ENCODE measurements around the gene UCHL3.

UCHL3 gene

DNA sequence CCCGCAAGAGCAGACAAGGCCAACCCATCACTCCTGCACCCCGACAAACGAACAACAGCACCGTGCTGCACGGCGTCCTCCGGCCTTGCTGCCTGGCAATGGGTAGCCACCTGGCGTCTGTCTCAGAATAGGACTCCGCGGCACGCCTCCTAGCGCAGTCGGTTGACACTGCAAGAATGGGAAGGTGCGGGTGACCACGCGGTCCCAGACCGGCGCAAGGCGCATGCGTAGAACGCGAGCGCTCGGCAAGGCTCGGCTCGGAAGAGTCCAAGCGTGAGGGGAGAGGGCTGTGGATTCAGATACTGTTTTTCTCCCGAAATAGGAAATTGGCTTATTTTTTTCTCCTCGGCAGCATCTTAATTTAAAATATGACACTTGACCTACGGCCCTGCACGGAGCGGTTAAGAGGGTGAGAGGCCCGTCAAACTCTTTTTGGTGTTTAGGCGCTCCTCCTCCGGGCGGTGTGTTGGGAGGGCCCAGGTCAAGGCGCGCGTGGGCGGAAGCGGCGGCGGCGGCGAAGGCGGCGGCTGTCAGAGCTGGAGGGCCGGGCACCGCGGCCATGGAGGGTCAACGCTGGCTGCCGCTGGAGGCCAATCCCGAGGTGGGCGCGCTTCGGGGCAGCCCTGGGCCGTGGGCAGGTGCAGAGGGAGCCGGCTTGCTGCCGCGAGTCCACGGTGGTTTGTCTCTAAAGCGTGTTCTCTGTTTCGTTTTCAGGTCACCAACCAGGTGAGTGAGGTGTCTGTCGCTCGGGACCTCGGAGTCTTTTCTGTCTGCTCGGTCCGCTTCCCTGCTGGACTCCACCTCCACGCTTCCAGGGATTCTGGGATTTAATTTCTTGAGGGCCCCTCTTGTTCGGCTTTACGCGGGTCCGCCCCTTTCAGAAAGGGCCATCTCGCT, at the start of gene UCHL3:
Gene UCHL3 (plus strand): TSS at position 530 of the 897 bp plus-strand sequence. CDS start 30 bp downstream, at position 560.
- in situ Hi-C loops (cut with HindIII; ENCODE audit: low pct_ligation_motif_present, low pct_unique_long_range_greater_than_20kb, low sequenced_read_pairs), result no loop called here

GRCh38 chr13:75505327-75505726, 44.3 kb upstream of the UCHL3 start:
- in situ Hi-C loops (cut with HindIII; ENCODE audit: low pct_ligation_motif_present, low pct_unique_long_range_greater_than_20kb, low sequenced_read_pairs), result no loop called here
- no peak for DNase-seq

More for the DNA sequence above, at the start of gene UCHL3:
- DNase-seq, result peak; percentile 95

- in situ Hi-C loops (cut with HindIII; ENCODE audit: low pct_ligation_motif_present, low pct_unique_long_range_greater_than_20kb, low sequenced_read_pairs), result no loop called here
- DNase-seq, result no peak
Observed at GRCh38 chr13:75506018-75506417, 43.6 kb upstream of the UCHL3 start.

DNA sequence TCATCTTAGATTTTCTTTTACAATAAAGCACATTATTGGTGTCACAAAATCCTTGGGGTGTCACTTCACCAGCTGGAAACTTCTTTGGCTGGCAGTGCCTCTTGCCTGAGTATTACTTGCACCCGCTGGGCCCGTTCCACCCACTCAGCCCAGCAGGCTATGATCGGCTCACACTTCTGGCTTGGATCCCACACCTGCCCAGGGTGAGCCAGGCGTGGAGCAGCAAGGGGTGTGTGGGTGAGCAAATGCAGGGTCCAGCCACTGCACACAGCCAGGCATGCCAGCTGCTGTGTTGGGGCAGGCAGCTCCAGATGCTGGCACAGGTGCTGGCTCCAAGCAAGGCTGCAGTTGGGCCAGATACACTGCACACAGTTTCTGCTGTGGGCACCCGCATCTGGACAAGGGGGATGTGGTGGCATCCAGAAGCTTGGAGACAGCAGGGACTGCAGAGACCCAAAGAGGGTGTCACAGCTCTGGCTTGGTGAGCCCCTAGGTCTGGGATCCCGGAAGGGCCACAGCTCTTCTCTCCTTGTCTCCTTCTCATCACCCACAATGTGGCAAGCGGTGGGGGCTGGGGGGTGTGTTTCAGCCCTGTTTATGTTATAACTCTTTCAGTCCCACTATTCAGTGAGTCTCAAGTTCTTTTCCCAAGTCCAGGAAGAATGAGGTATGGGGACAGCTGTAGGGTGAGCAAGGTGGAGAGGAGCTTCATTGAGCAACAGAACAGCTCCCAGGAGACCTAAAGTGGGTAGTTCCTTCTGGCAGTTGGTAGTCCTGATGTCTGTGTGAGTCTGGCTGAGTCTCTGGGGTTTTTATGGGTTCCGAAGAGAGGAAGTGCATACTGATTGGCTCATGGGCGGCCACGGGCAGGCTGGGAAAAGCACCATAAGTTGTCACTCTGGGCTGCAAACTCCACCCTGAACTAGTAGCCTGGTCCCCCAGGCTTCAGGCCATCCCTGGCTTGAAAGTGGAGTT, 42.3 kb upstream of the UCHL3 start:
- no peak for DNase-seq
- in situ Hi-C loops (cut with HindIII; ENCODE audit: low pct_ligation_motif_present, low pct_unique_long_range_greater_than_20kb, low sequenced_read_pairs), result no loop called here

DNA sequence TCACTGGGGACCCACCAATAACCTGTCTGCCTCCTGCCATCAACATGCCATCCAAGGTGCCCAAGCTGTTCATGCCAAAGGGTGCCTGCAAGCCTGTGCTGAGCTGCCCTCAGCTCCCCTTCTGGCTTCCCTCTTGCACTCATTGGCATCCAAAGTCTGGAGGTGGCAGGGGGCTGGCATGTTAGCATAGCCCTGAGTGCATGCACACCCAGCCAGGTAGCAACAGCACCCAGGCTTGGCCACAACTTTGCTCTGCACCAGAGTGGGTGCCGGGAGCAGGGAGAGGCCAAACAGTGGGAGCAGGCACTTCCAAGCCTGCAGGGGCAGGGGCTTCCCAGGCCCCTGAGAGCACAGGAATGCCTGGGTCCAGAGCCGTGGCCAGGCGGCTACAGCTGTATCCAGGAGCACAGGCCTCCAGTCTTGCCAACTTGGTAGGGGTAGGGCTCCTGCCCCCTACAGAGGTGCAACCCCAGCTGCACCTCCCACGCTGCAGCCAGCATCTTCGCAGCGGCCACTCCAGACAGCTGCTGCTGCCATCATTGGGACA, 41.5 kb upstream of the UCHL3 start:
- in situ Hi-C loops (cut with HindIII; ENCODE audit: low pct_ligation_motif_present, low pct_unique_long_range_greater_than_20kb, low sequenced_read_pairs), result no loop called here
- no peak for DNase-seq

- no peak for DNase-seq
- in situ Hi-C loops (cut with HindIII; ENCODE audit: low pct_ligation_motif_present, low pct_unique_long_range_greater_than_20kb, low sequenced_read_pairs), result no loop called here
Observed at GRCh38 chr13:75511051-75511625, 38.5 kb upstream of the UCHL3 start.

DNA sequence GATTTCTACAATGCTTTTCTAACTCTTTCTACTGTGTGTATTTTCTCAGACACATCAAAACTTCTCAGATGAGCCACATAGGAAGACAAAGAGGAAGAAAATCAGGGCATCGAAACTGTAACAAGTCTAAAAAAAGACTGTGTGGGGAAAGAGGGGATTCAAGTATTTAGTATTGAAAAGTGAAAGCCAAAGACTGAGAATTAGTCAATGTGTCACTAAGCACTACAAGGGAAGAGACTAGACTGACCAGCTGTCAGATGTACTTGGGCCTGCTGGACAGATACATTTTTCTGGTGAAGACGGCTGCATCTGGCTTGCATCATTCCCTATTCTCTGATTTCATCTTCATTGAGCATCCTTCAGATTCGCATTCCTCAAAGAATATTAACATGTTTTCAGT, 37.3 kb upstream of the UCHL3 start:
- in situ Hi-C loops (cut with HindIII; ENCODE audit: low pct_ligation_motif_present, low pct_unique_long_range_greater_than_20kb, low sequenced_read_pairs), result no loop called here
- DNase-seq, result no peak

- in situ Hi-C loops (cut with HindIII; ENCODE audit: low pct_ligation_motif_present, low pct_unique_long_range_greater_than_20kb, low sequenced_read_pairs), result no loop called here
- DNase-seq, result no peak
Observed at GRCh38 chr13:75513271-75513670, 36.3 kb upstream of the UCHL3 start.

GRCh38 chr13:75514080-75514995, 35.3 kb upstream of the UCHL3 start:
- DNase-seq, result no peak
- in situ Hi-C loops (cut with HindIII; ENCODE audit: low pct_ligation_motif_present, low pct_unique_long_range_greater_than_20kb, low sequenced_read_pairs), result no loop called here

GRCh38 chr13:75518439-75519088, 31.0 kb upstream of the UCHL3 start:
- no peak for DNase-seq
- in situ Hi-C loops (cut with HindIII; ENCODE audit: low pct_ligation_motif_present, low pct_unique_long_range_greater_than_20kb, low sequenced_read_pairs), result no loop called here

GRCh38 chr13:75521956-75522355, 27.6 kb upstream of the UCHL3 start:
- in situ Hi-C loops (cut with HindIII; ENCODE audit: low pct_ligation_motif_present, low pct_unique_long_range_greater_than_20kb, low sequenced_read_pairs), result no loop called here
- DNase-seq, result no peak

GRCh38 chr13:75530549-75530961, 19.0 kb upstream of the UCHL3 start:
- in situ Hi-C loops (cut with HindIII; ENCODE audit: low pct_ligation_motif_present, low pct_unique_long_range_greater_than_20kb, low sequenced_read_pairs), result no loop called here

DNA sequence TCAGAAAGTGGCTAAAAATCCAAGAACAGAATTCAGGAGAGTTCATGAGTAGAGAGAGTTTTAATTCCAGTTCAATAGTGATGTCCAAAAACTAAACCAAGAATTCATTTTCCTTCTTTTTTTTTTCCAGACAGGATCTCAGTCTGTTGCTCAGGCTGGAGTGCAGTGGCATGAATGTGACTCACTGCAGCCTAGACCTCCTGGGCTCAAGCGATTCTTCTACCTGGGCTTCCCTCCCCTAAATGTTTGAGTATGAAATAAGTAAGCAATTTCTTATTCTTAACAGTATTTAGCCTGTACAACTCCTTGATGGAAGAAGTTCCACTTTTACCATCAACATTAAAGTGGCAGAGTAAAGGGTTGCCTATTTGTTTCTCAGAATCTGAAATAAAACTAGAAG, 15.7 kb upstream of the UCHL3 start:
- in situ Hi-C loops (cut with HindIII; ENCODE audit: low pct_ligation_motif_present, low pct_unique_long_range_greater_than_20kb, low sequenced_read_pairs), result no loop called here
- peak; percentile 11 for DNase-seq

More at GRCh38 chr13:75530549-75530961, 19.0 kb upstream of the UCHL3 start:
- no peak for DNase-seq

- in situ Hi-C loops (cut with HindIII; ENCODE audit: low pct_ligation_motif_present, low pct_unique_long_range_greater_than_20kb, low sequenced_read_pairs), result no loop called here
- peak; percentile 82 for DNase-seq
Observed at GRCh38 chr13:75537401-75538365, 11.9 kb upstream of the UCHL3 start, which contains the start of gene COMMD6. Gene COMMD6 (minus strand): TSS chr13:75537841. CDS start chr13:75537805, 36 bp downstream.

DNA sequence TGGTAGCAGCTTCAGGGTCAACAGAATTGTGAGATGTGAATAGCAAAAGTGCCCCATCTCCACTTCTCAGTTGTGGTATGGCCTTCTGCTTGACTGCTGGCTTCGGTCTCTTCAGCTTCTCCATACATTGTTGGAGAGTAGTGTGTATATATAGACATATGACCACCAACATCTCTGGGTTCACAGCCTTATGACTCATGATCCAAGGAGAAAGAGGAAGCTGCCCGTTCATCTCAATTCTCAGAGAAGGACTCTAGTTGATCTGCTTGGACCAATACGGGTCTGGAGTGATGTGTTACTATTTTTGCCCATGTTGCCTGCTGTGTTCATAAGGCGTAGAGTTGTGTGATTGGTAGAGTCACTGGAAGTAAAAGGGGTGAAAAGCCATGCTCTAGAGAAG, 8.3 kb upstream of the UCHL3 start:
- DNase-seq, result no peak
- in situ Hi-C loops (cut with HindIII; ENCODE audit: low pct_ligation_motif_present, low pct_unique_long_range_greater_than_20kb, low sequenced_read_pairs), result no loop called here

DNA sequence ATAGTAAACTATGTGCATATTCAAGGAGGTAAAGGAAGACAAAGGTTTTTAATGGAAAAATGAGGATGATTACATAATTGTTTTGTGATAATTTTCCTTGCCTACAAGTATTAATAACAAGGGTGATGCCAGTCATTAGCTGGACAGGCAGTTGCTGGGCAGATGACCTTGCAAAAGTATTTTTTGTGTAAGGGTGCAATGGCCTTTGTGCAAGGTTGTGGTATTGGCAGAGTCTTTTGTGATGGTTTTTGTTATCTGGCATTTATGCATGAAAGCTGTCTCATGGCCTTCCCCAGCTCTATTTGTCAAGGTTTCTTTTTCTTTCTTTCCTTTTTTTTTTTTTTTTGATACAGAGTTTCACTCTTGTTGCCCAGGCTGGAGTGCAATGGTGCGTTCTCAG, 7.6 kb upstream of the UCHL3 start:
- DNase-seq, result no peak
- in situ Hi-C loops (cut with HindIII; ENCODE audit: low pct_ligation_motif_present, low pct_unique_long_range_greater_than_20kb, low sequenced_read_pairs), result no loop called here

All from ACHN (cell line).